Fibroblast of skin of abdomen (primary cell): Measurements from ENCODE around the gene AP1M1.

Source experiments
- DNase-seq: peaks from one replicate; pipeline ENCODE4 v3.0.0-alpha.2; 2013

Gene AP1M1

GRCh38 chr19:16208847-16209665, 11.3 kb downstream of the AP1M1 start:
- DNase-seq: no peak

DNA sequence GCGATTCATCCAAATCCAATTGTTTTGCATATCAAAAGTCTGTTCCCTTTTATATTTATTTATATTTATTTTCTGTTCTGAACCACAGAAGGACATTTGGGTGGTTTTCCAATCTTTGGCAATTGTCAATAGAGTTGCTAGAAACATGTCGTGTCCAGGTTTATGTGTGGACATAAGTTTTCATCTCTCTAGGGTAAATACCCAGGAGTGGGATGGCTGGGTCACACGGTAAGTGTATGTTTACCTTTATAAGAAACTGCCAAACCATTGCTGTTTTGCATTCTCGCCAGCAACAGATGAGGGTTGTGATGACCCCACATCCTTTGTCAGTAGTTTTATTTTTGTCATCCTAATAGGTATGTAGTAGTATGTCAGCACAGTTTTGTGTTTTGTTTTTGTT, 12.5 kb downstream of the AP1M1 start:
- no peak for DNase-seq

- no peak for DNase-seq
Observed at GRCh38 chr19:16213076-16213475, 15.4 kb downstream of the AP1M1 start.

DNA sequence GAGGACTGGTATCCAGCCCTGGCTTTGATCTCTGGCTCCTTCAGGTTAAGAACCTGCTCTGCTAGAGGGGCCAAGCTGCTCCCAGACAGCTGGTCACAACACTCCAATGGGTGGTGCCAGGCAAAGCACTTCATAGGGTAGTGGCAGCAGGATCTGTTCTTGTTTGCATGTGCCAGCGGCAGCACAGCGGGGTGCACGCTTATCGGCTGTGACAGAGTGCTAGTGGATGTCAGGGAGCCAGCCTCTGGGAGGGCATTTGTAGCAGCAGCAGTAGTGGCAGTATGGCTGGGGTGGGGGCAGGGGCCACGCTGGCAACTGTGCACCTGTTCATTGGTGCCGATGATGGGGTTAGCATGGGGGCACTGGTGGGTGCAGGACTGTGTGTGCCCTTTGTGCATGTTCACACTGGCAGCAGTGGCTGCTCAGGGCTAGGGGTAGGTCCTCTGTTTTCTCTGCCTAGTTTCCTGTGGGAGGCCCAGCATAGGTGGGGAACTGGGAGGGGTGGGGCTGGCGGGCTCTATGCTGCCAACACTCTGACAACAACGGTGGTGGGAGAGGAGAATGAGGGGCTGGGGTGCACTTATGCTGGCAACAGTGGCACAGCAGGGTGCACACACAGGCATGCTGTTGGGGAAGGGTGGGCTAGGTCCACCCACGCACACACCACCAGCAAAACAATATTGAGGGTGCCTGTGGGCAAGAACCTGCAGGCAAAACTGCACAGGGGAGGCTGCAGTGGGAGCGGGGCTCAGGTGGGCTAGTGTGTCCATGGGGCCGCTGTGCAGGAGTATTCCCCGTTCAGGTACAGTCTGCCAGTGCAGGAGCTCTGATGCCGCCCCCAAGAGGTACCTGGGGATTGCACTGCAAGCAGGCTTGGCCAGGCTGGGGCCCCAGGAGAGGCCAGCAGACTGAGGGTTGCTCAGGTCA, 19.3 kb downstream of the AP1M1 start:
- DNase-seq: no peak

GRCh38 chr19:16217716-16218451, 20.2 kb downstream of the AP1M1 start:
- DNase-seq: no peak

DNA sequence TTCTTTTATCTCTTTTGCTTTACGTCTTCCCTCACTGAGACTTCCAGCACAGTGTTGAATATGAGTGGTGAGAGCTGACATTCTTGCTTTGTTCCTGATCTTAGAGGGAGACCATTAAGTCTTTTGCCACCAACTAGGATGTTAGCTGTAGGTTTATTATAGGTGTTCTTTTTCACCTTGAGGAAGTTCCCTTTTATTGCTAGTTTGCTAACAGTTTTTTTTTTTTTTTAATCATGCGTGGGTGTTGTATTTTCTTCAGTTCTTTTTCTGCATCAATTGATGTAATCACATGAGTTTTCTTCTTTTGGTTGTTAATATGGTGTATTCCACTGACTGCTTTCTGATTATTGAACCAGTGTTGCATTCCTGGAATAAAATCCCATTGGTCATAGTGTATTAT, 21.1 kb downstream of the AP1M1 start:
- no peak for DNase-seq

GRCh38 chr19:16222806-16223205, 25.1 kb downstream of the AP1M1 start:
- no peak for DNase-seq

DNA sequence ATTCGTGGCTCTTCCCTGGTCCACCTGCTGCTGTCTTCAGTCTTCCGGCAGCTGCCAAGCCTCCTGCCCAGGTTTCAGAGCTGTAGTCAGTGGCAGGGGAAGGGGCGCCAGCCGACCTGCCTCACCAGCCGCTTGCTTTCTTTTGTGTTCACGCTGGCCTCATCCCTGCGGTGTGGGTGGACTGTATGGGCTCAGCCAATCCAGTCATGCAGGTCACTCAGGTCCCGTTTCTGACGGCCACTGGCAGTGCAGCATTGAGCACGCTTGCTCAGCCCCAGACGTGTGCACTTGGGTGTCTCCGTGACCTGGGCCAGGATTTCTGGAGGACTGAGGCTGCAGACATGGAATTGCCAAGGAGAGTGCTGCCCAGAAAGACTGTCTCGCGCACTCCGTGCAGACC, 26.0 kb downstream of the AP1M1 start:
- no peak for DNase-seq

- no peak for DNase-seq
Observed at GRCh38 chr19:16224293-16225045, 26.8 kb downstream of the AP1M1 start.

- DNase-seq: no peak
Observed at GRCh38 chr19:16225279-16226183, 27.8 kb downstream of the AP1M1 start.

DNA sequence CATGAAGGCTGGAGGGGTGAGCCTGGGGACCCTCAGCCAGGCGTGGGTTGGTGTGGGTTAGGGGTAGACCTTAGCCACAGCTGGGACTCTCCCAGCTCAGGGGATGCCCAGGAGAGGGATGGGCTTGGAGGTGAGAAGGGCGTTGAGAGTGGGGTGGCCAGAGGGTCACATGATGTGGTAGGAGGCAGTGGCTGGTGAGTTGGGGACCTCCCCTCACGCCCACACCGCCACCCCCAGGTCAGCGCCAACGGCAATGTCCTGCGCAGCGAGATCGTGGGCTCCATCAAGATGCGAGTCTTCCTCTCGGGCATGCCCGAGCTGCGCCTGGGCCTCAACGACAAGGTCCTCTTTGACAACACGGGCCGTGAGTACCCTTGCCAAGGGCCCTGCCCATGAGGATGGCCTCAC, 28.5 kb downstream of the AP1M1 start:
- no peak for DNase-seq

GRCh38 chr19:16226878-16227836, 29.4 kb downstream of the AP1M1 start:
- DNase-seq: no peak

GRCh38 chr19:16227837-16228636, 30.3 kb downstream of the AP1M1 start:
- no peak for DNase-seq

DNA sequence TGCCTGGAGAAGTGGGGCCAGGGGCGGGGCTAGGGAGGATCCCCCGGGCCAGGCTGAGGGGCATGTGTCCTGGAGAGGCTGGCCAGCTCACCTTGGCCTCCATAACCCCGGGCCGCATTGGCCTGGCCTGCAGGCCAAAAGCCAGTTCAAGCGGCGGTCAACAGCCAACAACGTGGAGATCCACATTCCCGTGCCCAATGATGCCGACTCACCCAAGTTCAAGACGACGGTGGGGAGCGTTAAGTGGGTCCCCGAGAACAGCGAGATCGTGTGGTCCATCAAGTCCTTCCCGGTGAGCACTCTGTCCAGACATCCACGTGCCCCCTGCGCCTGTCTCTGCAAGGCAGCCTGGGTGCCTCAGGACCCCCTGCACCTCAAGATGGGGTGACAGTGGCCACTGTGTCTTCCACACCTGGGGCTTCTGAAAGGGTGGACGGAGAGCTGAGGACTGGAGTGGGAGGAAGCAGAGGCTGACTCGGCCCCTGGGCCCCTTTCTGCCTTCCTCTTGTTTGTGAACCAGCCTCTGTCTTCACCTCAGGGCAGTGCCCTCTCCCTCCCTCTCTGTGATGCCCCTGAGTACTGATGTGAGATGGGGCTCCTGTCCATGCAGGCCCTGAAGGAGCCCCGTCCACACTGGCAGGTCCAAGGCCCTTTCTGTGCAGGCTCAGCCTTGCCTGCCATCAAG, 31.1 kb downstream of the AP1M1 start:
- no peak for DNase-seq

GRCh38 chr19:16229322-16229641, 31.6 kb downstream of the AP1M1 start:
- DNase-seq: no peak

GRCh38 chr19:16232127-16232526, 34.4 kb downstream of the AP1M1 start:
- no peak for DNase-seq

- no peak for DNase-seq
Observed at GRCh38 chr19:16232568-16232967, 34.9 kb downstream of the AP1M1 start.

DNA sequence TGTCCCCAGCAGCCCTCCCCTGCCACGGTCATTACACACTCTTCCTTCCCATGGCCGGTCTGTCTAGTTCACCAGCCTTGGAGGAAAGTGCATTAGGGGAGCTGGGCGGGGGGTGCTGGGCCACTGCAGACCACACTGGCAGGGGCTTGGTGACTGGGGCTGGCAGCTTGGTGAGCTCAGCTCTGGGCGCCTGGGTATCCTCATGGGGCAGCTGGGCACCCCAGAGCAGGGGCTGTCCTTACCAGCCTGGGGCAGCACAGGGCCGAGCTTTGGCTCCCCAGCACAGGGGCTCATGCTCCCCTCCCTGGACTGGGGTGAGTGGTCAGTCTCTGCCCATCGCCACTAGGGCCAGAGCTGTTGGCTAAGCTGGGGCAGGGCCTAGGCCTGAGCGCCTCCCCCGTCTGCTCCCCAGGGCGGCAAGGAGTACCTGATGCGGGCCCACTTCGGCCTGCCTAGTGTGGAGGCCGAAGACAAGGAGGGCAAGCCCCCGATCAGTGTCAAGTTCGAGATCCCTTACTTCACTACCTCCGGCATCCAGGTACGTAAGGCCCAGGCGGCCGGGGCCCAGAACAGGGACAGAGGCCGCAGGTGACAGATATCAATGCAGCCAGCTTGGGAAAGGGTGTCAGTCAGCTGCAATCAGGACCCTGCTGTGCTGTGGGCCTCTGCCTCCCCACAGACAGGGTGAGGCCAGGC, 35.5 kb downstream of the AP1M1 start:
- DNase-seq: no peak
